Upper lobe of left lung (tissue), 4 donors: Measurements from ENCODE around the gene RERE.

ENCODE experiments used
- CTCF ChIP-seq, 6 experiments: fragments of 450-650 bp in 4 of 6; fragments of 200-600 bp in 2 of 6; sonication (generic) in 2 of 6; IDR thresholded peaks; one replicate each; pipeline ENCODE4 v1.5.1; 2016 to 2019; ENCODE audit warnings: antibody characterized with exemption in 6 of 6
- EP300 ChIP-seq, 4 donors: sonication (generic); formaldehyde crosslinking; IDR thresholded peaks; one replicate each; pipeline ENCODE4 v1.5.1; 2017; ENCODE audit warnings: antibody characterized with exemption in 4 of 4, control low read depth in 2 of 4
- POLR2A ChIP-seq, 4 donors: fragments of 450-650 bp; IDR thresholded peaks; one replicate each; pipeline ENCODE4 v1.5.1; 2016 to 2017; ENCODE audit warnings: antibody characterized with exemption in 4 of 4, mild to moderate bottlenecking in 2 of 4
- POLR2AphosphoS5 ChIP-seq, 2 donors: sonication (generic); formaldehyde crosslinking; IDR thresholded peaks; one replicate each; pipeline ENCODE4 v1.5.1; 2017; ENCODE audit warnings: antibody characterized with exemption in 2 of 2

GRCh38 chr1:8812081-8812480 is 5.4 kb downstream of the RERE start:
- TF ChIP-seq POLR2A (IDR thresholded peaks at IDR 0.05) (no peak), CTCF (IDR thresholded peaks at IDR 0.05) (no peak), POLR2AphosphoS5 (IDR thresholded peaks at IDR 0.05) (no peak), EP300 (IDR thresholded peaks at IDR 0.05) (no peak)
